GM21360 (cell line): Measurements from ENCODE around the gene BMPR2.
"Not testable (repeated sequence)": the region's sequence is repeated elsewhere in the genome, so short reads cannot be mapped to it uniquely, and the experiment has no call there.

Experiments
- ATAC-seq: cut with Tn5 transposase; IDR thresholded peaks from one replicate; pipeline ENCODE4 v1.9.1; 2021; ENCODE audit warnings: mild to moderate bottlenecking, moderate library complexity; ENCODE audit not compliant: unreplicated experiment

Gene BMPR2

DNA sequence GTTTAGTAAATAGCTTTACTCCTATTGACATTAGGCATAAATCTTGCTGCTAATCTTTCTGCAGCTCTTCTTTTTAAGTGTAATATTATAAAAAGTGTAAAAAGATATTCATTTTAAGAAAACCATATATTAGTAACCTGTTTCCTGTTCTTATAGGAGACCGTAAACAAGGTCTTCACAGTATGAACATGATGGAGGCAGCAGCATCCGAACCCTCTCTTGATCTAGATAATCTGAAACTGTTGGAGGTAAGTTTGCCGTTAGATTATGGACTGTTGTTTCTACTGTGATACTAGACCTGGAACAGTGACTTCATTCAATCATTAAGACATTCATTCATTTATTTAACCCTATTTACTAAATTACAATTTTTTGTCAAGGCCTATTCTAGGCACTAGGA lies 138.6 kb downstream of the BMPR2 start:
- ATAC-seq, result no peak

GRCh38 chr2:202519453-202519852 lies 143.3 kb downstream of the BMPR2 start:
- ATAC-seq, result no peak

- no peak for ATAC-seq
These were observed 145.3 kb downstream of the BMPR2 start for GRCh38 chr2:202521470-202521869.

DNA sequence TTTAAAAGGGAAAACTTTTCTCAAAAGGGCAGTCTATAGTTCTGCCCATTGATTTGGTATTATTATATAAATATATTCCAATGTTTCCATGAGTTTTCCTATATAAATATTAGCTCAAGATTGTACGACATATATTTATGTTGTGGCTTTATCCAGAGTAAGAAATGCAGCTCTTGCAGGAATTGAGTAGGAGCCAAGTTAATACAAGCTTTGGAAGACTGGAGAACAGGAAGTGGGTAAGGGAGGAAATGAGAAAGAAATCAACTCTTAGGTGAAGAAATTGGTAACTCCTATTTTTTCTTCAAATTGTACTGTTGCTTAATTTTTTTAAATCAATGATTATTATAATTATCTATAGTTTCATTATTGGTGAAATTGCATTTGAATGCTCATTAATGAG lies 153.3 kb downstream of the BMPR2 start:
- ATAC-seq, result no peak

- no peak for ATAC-seq
These were observed 153.9 kb downstream of the BMPR2 start for GRCh38 chr2:202530038-202530437.

DNA sequence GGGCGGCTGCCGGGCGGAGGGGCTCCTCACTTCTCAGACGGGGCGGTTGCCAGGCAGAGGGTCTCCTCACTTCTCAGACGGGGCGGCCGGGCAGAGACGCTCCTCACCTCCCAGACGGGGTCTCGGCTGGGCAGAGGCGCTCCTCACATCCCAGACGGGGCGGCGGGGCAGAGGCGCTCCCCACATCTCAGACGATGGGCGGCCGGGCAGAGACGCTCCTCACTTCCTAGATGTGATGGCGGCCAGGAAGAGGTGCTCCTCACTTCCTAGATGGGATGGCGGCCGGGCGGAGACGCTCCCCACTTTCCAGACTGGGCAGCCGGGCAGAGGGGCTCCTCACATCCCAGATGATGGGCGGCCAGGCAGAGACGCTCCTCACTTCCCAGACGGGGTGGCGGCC lies 159.2 kb downstream of the BMPR2 start:
- not testable (repeated sequence) for ATAC-seq

DNA sequence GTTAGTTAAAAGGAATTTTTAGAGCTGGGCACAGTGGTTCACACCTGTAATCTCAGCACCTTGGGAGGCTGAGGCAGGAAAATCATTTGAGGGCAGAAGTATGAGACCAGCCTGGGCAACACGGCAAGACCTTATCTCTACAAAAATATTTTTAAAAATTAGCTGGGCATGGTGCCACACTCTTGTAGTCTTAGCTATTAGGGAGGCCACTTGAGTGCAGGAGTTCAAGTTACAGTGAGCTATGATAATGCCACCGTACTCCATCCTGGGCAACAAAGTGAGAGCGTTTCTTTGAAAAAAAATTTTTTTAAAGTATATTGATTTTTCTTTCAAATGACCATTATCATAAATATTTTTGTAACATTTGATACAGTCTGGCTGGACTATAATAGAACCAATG lies 165.0 kb downstream of the BMPR2 start:
- ATAC-seq, result no peak

DNA sequence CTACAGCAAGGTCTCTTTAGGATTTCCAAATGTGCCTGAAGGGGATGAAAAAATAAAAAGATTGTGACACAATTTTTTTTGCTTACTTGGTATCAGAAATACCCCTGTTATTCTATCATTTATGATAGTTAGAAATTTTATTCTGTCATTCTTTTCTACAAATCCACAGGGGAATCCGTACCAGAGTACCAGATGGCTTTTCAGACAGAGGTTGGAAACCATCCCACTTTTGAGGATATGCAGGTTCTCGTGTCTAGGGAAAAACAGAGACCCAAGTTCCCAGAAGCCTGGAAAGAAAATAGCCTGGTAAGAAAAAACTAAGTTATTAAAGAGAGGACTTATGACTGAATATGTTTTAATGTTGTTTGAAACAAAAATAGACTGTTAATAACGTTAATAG lies 166.0 kb downstream of the BMPR2 start:
- ATAC-seq, result no peak

- peak; percentile 54 for ATAC-seq
These were observed 169.4 kb downstream of the BMPR2 start for GRCh38 chr2:202545523-202545922.

GRCh38 chr2:202545931-202546330 lies 169.8 kb downstream of the BMPR2 start:
- ATAC-seq, result no peak

DNA sequence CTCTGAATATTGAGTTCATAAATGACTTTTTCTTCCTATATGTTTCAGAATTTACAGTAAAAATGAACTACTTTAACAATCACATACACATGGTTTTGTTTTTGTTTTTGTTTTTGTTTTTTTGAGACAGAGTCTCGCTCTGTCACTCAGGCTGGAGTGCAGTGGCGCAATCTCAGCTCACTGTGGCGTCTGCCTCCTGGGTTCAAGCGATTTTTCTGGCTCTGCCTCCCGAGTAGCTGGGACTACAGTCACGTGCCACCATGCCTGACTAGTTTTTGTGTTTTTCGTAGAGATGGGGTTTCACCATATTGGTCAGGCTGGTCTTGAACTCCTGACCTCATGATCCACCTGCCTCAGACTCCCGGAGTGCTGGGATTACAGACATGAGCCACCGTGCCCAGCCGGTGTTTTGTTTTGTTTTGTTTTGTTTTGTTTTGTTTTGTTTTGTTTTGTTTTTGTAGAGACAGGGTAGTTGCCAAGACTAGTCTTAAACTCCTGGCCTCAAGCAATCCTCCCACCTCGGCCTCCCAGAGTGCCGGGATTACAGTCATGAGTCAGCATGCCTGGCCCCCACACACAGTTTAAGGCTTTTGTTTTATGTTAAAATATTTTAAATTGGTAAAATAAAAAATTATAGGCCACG lies 170.5 kb downstream of the BMPR2 start:
- ATAC-seq, result not testable (repeated sequence)

DNA sequence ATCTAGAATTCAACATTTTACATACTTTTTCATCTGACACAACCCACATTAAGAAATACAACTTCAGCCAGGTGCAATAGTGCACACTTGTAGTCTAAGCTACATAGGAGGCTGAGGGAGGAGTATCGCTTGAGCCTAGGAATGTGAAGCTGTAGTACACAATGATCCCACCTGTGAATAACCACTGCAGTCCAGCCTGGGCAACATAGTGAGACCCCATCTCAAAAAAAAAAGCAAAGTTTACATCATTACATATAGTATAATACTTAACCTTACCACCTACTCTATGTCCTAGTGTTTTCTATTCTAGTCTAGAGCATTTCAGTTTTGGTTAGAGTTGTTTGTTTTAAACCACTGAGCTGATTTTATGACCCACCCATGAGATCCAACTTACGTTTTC lies 172.1 kb downstream of the BMPR2 start:
- no peak for ATAC-seq

DNA sequence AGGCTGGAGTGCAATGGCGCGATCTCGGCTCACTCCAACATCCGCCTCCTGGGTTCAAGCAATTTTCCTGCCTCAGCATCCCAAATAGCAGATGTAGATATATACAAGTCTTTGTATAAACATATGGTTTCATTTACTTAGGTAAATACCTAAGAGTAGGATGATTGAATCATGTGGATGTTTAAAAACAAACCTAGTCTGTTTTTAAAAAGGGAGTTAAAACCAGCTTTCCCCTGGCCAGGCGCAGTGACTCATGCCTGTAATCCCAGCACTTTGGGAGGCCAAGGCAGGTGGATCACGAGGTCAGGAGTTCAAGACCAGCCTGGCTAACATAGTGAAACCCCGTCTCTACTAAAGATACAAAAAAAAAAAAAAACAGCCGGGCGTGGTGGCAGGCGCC lies 174.9 kb downstream of the BMPR2 start:
- not testable (repeated sequence) for ATAC-seq

DNA sequence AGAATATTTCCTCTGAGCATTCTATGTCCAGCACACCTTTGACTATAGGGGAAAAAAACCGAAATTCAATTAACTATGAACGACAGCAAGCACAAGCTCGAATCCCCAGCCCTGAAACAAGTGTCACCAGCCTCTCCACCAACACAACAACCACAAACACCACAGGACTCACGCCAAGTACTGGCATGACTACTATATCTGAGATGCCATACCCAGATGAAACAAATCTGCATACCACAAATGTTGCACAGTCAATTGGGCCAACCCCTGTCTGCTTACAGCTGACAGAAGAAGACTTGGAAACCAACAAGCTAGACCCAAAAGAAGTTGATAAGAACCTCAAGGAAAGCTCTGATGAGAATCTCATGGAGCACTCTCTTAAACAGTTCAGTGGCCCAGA lies 179.2 kb downstream of the BMPR2 start:
- no peak for ATAC-seq

- no peak for ATAC-seq
These were observed 184.1 kb downstream of the BMPR2 start for GRCh38 chr2:202560200-202560599.

DNA sequence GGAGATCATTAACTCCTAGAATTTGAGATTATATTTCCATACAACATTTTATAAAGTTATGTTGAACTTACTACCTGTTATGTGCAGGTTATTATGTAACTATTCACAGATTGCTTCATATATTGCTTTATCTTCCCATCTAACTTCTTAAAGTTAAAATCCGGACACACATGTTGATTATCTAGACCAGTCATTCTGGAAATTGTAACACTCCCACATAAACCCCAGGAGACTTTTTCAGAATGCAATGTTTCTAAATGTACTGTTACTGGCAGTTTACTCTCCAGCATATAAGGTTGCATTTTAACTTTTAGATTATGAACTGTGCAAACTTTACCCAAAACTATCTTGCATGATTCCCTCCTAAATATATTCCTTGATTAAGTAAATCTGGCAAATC lies 188.1 kb downstream of the BMPR2 start:
- no peak for ATAC-seq

DNA sequence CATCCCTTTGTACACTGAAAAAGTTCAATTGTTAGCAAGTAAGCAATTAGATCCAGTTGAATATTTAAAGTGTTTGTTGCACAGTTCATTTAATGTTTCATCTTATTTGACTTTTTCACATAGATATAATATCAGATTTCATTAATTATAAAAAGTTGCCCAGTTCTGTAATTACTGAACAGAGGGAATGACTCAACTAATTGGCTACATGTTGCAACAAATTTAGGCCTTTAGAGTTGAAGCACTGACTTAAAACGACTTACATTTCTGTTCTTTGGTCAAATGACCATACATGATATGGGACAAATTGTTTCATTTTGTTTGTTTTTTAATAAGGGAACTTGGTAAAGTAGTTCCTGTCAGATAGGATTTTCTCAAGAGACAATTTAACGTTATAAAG lies 190.2 kb downstream of the BMPR2 start:
- ATAC-seq, result no peak

- no peak for ATAC-seq
These were observed 198.4 kb downstream of the BMPR2 start for GRCh38 chr2:202574541-202574940.

DNA sequence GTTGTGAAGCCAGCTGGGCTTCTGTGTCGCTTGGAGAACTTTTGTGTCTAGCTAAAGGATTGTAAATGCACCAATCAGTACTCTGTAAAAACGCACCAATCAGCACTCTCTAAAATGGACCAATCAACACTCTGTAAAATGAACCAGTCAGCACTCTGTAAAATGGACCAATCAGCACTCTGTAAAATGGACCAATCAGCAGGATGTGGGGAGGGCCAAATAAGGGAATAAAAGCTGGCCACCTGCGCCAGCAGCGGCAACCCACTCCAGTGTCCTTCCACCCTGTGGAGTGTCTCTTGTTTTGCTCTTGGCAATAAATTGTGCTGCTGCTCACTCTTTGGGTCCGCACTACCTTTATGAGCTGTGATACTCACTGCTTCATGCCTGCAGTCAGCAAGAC lies 199.1 kb downstream of the BMPR2 start:
- ATAC-seq, result not testable (repeated sequence)

DNA sequence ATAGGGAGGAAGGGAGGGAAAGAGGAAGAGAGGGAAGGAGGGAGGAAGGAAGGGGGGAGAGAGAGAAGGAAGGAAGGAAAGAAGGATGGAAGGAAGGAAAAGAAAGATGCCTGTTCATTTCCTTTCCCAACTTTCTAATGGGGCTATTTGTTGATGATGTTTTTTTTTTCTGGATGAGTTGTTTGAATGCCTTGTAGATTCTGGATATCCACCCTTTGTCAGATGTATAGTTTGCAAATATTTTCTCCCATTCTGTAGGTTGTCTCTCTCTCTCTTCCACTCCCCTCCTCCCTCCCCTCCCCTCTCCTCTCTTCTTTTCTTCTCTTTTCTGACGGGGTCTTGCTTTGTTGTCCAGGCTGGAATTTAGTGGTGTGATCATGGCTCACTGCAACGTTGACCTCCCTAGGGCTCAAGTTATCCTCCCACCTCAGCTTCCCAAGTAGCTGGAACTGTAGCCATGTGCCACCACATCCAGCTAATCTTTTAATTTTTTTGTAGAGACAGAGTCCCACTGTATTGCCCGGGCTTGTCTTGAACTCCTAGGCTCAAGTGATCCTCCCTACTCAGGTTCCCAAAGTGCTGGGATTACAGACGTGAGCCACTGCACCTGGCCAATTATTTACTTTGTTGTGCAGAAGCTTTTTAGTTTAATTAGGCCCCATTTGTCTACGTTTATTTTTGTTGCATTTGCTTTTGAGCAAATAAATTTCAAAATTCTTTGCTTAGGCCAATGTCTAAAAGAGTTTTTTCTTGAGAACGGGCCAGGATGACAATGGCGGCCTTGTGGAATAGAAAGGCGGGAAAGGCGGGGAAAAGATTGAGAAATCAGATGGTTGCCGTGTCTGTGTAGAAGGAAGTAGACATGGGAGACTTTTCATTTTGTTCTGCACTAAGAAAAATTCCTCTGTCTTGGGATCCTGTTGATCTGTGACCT lies 201.4 kb downstream of the BMPR2 start:
- ATAC-seq, result no peak

- ATAC-seq, result not testable (repeated sequence)
These were observed 206.7 kb downstream of the BMPR2 start for GRCh38 chr2:202582846-202583245.

DNA sequence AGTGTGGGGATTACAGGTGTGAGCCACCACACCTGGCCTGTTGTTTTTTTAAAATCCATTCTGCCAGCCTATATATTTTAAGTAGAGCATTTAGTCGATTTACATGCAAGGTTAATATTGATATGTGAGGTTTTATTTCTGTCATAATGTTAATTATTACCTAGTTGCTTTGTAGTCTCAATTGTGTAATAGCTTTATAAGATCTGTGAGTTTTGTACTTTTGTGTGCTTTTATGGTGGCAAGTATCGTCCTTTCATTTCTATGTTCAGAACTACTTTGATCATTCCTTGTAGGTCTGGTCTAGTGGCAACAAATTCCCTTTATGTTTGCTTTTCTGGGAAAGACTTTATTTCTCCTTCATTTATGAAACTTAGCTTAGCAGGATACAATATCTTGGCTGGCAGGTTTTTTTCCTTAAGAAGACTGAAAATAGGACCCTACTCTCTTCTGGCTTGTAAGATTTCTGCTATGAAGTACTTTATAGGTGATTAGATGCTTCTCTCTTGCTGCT lies 207.6 kb downstream of the BMPR2 start:
- ATAC-seq, result no peak
